ENCODE data around the gene STX8.

The STX8 gene

DNA sequence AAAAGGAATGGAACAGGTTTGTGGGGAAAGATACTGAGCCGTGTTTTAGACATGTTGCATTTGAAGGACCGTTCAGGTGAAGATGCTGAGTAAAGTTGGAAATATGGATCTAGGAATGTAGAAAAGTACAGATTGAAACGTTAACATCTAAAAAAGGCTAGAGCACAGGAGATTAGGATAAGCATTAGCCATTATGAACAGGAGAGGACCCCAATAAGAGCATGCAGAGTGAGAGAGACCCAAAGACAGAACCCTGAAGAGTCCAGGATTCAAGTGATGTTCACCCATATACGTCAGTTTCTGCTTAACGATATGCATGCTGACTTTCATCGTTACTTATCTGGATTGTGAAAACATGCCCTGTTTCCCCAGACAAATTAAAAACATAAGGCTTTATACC, 140.5 kb downstream of the STX8 start:
- no peak for DNase-seq

DNA sequence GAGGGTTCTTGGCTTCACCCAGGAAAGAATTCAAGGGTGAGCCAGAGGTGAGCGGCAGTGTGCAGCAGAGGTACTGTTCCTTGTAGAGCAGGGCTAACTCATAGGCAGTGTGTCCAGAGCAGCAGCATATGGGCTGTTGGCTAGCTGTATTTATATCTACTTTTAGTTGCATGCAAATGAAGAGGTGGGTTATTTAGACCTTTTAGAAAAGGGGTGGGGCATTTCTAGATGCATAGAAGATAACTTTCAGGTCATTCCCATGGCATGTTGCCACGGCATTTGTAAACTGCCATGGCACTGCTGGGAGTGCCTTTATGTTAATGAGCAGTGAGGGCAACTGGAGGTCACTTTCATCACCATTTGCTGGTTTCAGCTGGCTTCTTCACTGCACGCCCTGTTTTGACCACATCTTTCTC, 141.0 kb downstream of the STX8 start:
- DNase-seq = no peak

DNA sequence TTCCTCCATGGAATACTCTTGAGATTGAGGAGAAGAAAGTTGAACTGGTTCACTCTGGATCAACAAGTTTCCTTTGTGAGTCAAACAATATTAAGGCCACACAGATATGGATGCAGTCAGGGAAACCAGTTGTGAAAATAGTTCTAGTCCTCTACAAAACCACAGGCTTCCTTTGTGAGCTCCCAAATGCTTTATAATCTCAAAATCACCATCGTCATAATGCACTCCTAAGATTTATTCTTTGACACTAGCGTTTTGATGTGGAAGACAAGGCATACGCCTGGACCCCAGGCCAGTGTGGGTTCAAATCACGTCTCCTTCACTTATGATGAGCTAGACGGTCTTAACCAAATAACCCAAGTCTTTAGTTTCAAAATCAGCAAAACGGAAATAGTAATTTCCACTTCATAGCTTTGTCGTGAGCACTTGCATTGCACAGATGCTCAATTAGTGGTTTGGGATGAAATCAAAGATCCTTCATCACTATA, 142.6 kb downstream of the STX8 start:
- DNase-seq = no peak

DNA sequence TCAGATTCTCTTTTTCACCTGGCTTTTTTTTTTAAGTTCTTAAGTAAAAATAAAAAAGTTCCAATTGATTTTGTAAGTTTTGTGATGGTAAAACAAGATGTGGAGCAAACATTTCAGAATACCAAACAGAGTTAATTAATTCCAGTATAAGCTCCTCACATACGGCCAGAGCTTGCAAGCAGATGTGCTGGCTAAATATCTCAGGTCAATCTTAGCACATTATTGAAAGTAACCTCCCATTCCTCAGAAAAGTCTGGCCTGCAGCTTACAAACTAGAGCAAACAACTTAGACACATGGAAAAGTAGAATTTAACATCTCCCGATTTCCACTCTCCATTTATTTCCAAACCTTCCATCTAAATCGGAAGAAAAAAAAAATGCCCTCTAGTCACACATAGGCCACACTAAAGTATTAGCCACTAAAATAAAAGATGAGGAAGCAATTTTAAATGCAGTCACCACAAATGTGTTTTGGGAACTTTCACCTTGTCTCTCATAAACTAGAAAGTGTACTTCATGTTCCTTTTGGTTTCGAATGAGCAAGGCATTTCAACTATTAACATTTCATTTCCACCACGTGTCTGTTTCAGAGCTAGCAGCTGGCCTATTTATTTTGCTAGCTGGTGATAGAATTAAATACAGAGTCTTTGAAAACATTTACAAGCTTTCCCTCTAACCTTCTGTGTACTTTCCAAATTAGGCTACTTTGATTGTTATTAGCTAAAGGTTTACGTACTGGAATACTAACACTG, 143.3 kb downstream of the STX8 start:
- no peak for DNase-seq

DNA sequence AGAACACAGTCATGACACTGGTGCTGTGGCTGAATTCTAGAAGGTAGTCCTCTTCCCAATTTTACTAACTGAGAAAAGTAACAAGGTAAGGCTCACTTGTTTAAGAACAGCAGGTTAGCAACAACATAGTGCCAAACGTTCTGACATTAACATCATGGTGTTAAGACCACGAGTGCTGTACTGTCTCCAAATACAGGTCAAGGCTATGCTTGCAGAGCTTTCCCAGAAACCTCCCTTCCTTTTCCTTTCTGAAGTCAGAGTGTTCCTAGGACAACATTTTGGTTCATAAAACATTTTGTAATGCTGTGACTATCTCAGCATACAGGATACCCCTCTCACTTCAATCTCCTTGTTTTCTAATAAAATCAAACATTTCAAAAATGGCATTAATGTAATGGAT, 144.0 kb downstream of the STX8 start:
- DNase-seq = no peak

DNA sequence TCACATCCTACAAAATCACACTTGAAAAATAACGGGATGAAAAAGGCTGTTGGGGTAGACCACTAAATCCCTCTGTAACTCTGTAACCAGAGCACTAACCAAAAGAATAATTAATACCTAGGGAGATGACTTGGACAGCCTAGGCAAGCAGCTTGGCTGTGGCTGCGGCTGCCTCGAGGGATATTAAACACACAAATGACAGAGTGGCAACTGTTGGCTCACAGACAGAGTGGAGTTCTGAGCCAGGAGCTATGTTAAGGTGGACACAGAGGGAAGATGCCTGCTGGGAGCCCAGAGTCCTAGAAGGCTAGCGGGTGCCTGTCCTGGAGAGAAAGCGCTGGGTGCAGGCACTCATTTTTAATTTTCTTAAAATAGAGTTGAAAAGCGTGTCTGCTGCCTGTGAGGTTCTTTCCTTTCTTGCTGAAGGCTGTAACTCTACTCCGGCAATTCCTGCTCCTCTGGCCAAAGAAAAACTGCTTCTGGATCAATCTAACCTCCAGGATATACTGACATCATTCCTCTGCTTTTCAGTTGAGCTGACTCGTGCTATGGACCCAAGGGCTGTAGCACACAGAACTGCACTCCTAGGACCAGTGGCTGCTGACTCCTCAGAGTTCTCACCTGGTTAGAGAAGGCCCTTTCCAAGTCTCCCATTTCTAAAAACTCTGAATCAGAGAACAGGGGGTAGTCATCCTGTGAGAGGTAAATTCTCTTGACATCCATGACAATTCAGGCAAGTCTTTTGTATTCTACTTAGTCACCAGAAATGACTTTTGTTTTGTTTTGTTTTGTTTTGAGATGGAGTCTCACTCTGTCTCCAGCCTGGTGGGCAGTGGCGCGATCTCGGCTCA, 147.9 kb downstream of the STX8 start:
- no peak for DNase-seq

DNA sequence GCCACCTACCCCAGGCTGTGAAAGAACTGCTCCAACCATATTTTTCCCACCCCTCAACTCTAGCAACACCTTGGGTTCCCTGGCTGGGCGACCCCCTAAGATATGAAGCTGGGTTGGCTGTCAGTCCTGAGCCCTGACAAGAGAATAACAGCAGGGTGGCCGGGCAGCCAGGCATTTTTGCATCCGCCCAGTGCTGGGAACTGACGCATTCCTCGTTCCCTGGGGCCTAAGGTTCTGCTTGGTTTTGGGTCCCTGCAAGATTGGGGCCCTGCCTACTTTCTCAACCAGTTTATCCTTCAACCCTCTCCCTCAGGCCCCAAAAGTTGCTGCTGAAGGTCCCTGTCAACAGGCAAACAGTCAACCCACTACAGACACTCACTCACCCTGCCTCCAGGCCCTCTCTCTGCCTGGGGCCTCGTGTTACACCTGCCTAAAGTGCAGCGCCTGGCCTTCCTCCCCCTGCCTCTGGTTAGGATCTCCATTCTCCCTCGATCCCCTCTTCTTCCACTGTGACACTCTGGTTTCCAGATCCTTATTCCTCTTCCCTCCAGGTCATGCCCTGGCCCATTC, 151.5 kb downstream of the STX8 start:
- no peak for DNase-seq

DNA sequence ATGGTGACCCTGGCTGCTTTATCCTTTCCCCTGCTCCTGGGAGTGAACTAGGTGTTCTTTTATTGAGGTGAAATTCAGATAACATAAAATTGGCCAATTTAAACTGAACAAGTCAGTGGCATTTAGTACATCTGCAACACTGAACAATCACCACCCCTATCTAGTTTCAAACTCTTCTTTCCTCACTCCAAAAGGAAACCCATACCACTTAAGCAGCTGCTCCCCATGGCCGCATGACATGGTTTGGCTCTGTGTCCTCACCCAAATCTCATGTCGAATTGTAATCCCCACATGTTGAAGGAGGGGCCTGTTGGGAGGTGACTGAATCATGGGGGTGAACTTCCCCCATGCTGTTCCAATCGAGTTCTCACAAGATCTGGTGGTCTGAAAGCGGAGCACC, 154.1 kb downstream of the STX8 start:
- no peak for DNase-seq

DNA sequence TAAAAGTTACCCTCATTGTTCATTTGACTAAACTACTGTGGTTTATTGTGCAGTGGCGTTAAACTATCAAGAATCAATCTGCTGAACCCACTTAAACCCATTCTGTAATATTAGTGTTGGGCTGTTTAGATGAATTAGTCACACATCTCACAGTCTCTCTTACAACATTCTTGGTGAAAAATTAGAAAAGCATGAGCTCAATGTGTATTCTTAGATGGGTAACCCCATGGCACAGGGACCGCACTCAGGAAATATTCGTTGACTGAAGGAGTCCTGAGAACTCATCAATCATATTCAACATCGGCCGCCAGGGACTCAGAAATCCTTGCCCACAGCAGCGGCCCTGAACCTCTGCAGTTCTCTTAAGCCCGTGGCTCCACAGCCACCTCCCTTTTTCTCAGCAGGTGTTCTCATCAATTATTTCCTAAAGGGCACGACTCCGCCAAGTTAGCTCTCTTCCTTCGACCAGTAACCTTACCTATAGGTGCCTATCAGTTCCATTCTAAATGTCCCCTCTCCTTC, 155.6 kb downstream of the STX8 start:
- no peak for DNase-seq

DNA sequence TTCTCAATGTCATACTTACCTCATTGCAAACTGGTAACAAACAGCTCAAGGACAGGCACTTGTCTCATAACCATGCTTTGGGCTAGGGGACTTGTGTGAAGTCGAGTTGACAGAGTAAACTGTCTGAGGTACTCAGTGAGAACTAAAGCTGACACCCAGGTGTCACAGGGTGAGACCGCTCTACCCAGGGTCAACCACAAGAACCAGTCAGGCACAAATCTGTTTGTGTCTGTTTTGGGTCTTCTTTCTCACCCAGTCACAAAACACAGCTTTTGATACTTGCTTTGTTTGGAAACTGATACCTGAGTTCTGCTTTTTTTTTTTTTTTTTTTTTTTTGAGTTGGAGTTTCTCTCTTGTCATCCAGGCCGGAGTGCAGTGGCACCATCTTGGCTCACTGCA, 161.1 kb downstream of the STX8 start:
- no peak for DNase-seq

DNA sequence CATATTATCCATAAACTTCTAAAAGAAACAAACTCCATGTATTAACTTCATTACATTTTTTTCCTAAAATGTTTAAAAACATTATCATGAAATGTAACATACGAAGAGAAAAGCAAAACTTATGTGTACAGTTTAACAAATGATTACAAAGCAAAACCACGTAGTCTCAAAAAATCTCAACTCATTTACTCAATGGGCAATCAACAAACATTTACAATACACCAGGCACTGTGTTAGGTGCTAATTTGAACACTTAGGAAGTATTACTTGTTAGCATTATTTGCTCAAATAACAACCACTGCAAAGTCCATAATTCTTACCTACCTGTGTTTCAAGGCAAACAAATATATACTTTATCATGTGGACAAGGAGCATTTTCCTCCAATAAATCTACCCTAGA, 164.9 kb downstream of the STX8 start:
- no peak for DNase-seq

DNA sequence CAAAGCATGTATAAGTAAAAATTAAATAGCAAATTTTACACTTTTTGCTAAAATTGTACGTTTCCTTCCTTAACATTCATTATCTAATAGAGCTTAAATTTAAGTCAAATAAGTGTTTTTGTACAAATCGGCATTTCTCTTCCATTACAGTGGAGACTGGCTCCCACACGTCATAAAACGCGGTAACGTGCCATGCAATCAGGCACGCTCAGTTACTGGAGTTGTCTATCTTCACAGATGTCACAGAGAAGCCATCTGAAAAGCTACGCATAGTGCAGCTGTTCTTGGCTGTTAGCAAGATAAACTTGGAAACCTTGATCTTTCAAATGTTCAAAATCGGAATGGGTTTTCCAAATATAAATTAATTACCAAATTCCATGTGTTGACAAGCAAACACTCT, 165.3 kb downstream of the STX8 start:
- no peak for DNase-seq

DNA sequence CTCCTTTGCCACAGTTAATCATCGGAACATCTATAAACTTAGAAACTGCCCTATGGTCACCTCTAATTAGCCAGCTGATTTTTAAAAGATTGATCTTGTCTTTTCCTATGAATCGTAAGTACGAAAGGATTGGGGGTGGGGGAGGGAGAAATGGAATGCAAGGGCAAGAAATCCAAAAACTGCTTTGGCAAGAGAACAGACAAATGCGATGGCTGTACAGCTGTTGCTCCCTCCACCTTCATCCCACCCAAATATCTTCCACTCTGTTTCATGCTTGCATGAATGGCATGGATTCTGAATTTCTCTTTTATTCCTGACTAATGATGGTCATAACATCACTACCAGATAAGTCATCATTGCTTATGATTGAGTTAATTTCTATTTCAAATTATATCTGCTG, 165.7 kb downstream of the STX8 start:
- no peak for DNase-seq

DNA sequence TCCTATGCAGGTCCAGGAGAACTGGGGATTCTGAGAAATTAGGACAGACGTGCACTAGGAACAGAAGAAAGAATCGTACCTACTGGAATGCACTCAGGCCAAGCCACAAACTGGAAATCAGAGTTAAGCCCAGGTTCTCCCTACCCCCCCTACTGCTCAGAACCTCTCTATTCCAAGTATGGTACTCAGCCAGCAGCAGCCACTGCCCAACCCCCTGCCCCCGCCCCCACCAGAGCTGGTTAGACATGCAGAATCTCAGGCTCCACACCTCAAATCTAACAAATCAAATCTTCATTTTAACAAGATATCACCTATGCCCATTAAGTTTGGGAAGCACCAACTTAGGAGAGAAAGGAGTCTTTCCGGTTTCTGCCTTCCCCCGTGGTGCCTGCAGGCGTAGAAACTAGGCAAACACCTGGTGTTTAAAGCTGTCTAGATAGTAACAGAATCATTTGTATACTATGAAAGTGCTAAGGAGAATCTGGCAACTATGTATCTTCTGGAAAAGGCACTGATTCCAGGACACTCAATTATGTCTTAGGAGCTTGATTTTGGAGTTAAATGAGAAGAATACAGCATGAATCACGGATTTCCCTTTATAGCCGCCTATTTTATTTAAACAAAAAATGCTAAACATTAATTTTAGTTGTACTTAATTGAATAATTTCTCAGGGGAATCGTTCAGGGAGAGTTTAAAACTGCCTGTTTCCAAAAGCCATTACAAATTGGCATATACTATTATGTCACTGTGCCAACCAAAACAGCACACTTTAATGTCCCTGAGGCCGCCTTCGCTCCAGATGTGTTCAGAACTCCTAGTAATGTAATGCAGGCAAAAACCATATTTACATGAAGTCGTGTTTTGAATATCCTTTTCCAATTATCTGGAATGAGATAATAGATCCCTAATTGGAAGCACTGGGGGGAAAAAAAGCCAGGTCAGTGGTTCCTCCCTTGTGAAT, 166.5 kb downstream of the STX8 start:
- no peak for DNase-seq

DNA sequence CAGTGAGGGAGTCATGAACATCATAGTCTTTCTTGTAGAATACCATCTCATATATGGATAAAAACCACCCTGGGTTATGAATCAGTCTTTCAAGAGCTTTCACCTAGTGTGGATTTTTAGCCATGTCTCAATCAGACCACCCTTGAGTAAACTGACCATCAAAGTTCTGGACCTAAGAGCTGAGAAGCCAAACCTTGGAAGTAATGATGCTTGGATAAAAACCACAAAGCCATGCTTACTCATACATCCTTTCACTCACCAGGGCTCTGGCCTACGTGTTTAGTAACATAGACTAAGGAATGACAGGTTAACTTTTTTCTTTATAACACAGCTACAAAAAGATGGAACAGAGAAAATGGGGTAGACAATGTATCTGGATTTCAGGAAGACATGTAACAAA, 167.2 kb downstream of the STX8 start:
- no peak for DNase-seq

DNA sequence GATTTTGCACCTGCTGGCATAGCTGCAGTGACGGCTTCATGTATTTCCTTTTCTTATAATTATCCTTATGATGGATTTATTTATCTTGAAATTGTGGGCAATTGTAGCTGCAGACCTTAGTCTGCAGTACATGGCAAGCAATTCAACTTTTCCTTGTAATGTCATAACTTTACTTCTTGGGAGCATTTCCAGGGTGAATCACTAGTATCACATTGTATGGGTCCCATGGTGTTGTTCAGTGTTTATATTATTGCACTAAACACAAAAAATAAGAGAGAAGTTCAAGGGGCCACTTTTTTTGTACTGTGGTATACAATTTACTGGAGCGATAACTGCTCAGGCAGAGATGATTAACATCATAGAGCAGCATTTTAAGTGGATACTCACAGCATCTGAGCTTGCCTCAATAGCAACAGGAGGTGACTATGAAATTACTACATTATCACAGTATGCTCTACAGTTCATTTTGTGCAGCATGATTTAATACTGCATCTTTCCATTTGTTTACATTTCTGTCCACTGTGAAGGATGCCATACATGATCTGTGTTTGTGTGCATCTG, 169.5 kb downstream of the STX8 start:
- no peak for DNase-seq

DNA sequence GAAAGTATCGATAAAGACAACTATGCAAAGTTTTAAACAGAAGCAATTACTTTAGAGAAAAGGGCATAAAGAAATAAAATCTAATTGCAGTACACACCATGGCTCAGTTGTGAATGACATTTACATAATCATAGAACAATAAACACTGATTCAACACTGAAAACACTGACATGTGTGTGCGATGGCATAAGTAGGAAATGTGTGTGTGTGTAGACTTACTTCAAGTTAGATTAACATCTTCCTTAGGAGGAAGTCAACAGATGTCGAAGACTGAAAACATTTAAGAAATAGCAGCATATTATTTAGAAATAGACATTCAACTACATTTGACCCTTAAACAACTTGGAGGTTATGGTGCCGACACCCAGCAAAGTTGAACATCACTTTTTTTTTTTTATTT, 172.4 kb downstream of the STX8 start:
- no peak for DNase-seq

DNA sequence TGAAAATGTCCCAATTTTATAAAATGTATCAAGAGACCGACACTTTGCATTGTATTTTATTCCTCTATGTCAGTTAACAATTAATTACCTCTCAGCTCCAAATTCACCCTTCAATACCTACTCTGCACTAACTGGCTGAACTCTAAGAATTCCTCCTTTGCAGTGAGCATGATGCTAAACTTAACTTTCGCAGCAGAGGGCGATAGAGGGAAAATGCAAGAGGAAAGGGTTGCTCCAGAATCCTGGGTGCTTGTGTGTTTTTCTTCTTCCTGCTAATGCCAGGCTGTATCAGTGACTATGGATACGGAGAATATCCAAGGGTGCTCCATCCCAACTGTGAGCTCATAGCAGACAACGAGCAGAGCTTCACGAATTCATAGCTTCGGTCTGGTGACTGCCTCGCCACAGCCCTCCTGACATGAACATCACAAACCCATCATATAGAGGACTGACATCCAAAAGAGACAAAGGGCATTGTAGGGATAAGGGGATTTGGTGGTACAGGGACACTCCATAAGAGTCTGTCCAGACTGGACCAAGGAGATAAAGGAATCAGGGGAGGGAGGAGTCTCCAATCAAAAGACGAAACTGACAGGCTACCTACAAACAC, 172.9 kb downstream of the STX8 start:
- DNase-seq = peak; percentile 13

DNA sequence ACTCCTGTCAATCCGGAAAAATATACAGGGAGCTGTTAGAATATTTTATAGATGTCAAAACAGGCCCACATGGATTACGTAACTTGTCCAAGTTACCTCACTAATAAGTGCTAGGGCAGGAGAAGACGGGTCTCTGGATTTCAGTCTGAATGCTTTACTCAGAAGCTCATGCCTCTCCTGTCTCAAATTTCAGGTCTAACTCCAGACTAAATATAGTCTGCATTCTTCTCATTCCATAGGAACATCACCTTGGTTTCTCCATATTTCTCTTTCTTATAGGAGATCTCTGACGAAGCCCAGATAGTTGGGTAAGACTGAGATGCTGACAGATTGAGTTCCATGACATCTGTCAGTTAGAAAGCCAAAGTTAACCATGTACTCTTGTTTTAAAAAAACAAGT, 174.2 kb downstream of the STX8 start:
- DNase-seq = no peak

DNA sequence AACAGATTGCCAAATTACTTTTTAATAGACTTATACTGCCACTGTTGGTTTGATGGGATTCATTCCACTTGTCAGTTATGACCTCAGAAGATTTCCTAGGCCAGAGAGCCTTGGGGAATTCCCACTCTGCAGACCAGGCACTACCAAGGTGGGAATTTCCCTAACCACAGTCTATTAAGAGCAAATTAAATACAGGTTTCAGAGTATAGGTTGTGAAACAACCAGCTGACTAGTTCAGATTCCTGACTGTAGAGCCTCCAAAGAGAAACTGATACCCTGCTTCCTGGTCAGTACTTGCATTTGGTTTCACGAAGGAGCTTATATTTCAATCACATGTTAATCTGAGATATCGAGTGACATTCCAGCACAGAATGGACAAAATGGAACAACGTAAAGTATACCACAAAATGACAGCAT, 186.5 kb downstream of the STX8 start:
- DNase-seq = no peak

DNA sequence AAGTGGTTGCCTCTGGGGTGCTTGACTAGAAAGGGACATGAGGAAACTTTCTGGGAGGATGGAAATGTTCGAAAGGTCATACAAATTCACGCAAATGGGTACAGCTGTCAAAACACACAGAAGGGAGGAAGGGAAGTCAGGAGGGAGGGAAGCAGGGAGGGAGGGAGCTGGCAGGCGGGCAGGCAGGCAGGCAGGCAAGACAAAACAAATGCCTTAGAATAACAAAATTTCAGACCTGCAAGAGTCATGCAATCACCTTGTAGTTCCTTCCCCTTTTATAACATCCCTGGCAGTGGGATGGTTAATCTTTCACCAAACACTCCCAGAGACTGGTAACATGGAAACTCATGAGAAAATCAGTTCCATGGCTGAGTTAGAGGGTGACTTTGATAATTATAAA, 189.2 kb downstream of the STX8 start:
- no peak for DNase-seq

DNA sequence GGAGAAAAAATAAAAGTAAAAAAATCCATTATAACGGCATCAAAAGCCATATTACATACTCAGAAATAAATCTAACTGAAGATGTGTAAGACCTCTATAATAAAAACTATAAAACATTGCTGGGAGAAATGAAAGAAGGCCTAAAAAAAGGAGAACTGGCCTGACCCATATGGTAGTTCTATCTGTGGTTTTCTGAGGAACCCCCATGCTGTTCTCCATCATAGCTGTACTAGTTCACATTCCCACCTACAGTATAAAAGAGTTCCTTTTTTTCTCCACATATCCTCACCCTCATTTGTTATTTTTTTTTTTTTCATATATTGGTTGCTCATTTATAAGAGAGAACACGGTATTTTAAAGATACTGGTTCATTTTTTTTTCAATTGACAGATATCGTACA, 191.8 kb downstream of the STX8 start:
- no peak for DNase-seq

Data from activated CD4-positive, alpha-beta T cell treated with anti-CD3 and anti-CD28 coated beads, Interleukin-2, amount 50 U/mL, for 1 hour (primary cell).